Measurements from ENCODE around the gene SMARCA1.

Gene SMARCA1

DNA sequence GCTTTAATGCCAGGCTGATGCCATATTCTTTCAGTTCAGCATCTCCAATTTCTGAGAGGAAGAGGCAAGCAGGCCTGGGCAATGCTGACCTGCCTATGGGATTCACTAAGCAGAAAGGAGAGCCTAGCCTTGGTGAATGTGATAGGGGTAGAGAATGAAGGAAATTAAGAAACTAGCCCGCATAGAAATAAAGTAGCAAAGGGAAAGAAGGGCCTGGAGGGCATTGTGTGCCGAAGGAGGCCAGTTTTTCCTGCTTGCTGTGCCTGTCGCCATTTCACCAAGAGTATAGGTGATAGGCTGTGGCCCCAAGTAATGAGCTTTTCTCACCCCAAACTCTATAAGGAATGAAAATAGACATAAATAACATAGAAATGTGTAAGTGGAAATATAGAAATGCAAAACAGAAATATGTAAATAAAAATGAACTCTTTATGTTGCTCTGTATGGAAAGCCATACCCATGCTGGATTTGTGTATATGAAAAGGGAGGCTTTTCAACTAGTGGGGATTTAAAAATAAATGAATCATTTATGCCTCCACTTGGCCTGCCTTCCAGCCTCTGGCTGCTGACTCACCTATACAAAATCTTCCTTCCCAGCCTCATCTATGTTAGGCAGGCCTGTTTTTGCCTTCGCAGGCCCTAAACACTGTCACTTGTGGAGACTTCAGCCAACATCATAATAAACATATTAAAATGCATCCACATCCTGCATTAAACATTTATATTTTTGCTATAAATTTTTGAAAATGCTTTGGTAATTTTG is 11.7 kb upstream of the SMARCA1 start:
- FAIRE-seq = no peak
- no peak for DNase-seq (ENCODE audit: extremely low spot score, insufficient read length, low read depth)

DNA sequence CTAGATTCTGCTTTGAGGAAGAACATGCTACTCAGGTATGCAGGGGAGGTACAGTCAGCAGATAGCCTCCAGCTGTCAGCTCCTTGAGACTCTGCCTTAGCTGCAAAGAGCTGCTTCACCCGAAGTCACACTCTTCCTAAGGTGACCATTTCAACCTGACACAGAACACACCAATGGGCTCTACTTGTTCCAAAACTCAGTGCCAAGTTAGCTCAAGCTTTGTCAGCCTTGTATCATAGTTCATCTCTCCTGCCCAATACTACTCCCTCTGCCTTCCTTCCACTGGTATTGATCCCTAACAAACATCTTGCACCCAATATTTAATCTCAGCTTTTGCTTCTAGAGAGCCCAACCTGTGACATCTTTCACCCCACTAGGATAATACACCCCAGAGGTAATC is 7.8 kb upstream of the SMARCA1 start:
- FAIRE-seq = no peak
- no peak for DNase-seq (ENCODE audit: extremely low spot score, insufficient read length, low read depth)

DNA sequence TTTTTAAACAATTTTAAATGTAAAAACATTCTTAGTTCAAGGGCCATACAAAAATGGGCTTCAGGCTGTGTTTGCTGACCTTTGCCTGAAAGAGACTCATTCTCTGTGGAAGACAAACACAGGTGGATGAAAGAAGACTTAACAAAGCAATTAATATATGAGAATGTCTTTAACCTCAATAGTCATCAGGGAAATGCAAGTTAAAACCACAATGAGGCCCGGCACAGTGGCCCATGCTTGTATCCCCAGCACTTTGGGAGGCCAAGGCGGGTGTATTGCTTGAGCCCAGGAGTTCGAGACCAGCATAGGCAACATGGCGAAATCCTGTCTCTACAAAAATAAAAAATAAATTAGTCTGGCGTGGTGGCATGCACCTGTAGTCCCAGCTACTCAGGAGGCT is 7.1 kb upstream of the SMARCA1 start:
- no peak for FAIRE-seq
- DNase-seq (ENCODE audit: extremely low spot score, insufficient read length, low read depth) = no peak

DNA sequence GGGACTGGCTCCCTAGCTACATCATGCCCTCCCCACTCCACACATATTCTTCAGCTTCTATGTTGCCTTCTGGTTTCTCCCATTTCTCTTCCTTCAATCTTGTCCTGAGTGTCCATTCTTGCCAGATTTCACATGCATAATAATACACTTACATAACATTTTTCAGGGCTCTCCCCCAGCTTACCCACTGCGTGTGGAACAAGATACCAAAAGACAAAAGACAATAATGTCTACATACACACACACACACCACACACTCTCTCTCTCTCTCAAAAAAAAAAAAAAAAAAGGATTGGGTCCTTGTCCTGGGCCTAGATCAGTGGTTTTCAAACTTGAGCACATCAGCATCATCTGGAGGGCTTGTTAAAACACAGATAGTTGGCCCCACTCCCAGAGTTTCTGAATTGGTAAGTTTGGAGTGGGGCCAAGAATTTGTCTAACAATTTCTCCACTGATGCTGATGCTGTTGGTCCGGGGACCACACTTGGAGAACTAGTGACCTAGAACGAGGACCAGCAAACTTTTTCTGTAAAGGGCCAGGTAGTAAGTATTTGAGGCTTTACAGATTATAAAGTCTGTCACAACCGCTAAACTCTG is 6.5 kb upstream of the SMARCA1 start:
- no peak for FAIRE-seq
- DNase-seq (ENCODE audit: extremely low spot score, insufficient read length, low read depth) = no peak

DNA sequence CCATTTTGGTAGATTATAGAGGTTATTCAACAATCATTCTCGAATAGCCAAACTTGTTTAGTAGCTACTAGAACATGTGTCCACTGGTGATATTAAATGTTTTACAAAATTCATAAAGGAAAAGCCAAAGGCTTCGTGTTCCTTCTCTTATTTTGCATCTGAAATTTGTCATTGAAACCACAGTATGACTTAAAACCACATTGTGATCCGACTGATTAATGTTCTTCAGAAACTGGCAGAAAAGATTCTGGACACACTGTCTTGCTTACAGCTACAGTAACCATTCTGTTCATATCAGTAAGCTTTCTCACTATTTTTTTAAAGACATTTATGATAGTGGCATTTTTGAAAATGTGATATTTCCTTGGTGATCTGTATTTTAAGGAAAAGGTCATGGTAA is 2.6 kb upstream of the SMARCA1 start:
- FAIRE-seq (no peak), DNase-seq (ENCODE audit: extremely low spot score, insufficient read length, low read depth) (no peak)

DNA sequence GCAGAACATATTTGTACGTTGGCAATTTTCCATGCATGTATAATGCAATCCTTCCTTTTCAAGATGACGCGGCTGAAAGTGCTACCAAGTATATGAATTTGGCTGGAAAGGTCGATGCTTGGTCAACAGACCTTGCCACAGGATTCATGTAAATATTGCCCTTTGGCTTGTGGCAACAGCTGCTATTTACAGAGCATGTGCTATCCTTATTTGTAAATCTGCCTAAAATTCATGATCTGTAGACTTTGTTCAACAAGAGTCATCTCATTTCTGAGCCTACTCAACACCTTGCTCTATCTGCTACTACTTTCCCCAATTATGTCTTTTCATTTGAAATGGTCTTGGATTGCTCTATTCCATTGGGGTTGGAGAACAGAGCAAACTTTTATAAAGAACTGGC is 1.9 kb upstream of the SMARCA1 start:
- FAIRE-seq (no peak), DNase-seq (ENCODE audit: extremely low spot score, insufficient read length, low read depth) (no peak)

DNA sequence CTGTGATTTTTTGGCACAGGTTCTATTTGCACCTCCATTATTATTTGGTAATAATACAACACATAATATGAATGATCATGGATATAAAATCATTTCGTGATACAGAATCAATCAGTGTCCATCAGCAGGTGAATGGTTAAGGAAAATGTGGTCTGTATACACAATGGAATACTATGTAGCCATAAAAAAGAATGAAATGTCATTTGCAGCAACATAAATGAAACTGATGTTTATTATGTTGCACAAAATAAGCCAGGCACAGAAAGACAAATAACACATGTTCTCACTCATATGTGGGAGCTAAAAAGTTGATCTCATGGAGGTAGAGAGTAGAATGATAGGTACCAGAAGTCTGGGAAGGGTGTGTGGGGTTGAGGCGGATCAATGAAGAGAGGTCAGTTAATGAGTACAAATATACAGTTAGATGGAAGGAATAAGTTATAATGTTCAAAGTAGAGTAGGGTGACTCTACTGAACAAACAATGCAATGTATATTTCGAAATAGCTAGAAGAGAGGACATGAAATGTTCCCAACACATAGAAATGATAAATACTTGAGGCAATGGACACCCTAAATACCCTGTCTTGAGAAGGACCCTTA is 1.1 kb upstream of the SMARCA1 start:
- DNase-seq (ENCODE audit: extremely low spot score, insufficient read length, low read depth) (no peak), FAIRE-seq (no peak)

DNA sequence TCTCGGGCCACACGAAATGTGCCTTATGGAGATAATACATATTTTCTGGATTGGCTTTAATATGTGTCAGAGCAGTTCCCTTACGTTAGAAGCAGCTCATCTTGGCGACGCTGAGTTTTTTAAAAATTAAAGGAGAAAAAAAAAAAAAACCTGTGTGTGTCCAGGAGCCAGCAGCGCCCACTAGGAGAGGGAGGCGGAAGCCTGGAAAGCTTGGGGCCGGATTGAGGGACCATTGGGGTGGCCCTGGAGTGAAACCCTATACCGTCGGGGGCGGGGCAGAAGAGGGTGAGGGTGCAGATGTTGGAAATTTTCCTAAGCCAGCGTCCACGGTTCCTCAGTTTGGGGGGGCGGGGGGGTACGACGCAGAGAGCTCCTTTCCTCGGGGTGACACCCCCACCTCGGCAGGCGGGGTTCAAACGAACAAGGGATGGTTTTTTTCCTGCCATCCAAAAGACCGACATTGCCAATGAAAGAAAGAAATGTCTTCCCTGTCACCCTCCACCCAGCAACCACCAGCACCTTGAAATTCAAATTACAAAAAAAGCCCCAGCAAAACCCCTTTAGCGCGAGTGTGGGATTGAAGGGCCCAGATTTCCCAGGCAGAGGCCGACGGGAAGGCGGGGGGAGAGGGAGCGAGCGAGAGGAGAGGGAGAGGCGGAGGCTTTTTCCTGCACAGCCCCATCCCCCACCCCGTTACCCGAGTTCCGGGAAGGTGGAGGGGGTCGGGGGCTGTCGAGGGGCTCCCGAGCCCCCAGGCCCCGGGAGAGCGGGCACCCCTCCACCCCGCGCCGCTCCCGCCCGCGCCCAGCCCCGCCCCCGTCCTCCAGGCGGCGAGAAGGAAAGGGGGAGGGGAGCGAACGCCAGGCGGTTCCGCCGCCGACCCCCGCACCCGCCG is 859 bp downstream of the SMARCA1 start:
- DNase-seq (ENCODE audit: extremely low spot score, insufficient read length, low read depth) (no peak), FAIRE-seq (no peak)

DNA sequence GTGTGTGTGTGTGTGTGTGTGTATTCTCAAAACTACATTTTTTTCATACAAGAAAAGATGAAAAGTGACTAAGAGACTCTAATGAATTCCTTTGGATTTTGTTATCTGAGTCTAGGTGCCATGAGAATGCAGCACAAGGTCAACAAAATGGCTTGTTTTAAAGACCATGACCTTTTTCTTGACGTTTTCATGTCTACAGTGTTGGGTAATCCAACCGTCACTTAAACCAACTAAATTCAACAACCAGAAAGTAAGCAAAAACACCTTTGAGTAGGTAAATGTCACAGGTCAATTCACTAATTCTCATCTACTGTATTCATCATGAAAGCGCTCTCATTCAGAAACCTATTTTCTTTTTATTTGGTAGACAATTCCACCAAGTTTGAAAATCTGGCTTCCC is 3.1 kb downstream of the SMARCA1 start:
- FAIRE-seq = no peak
- no peak for DNase-seq (ENCODE audit: extremely low spot score, insufficient read length, low read depth)

DNA sequence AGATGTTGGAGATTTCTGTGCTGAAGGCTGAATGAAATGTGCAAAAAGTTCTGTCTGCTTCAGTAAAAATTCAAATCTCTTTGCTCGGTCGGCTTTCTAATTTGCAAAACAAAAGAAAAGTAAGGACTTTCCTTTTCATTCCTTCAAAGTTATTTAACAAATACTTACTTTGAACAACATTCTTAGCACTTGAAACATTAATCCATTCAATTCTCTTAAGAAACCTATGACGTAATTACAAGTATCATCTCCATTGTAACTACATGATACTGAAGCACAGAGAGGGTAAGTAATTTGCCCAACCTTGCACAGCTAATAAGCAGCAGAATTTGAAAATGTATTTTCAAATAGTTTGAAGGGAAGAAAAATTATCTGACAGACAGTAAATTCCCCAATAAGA is 6.9 kb downstream of the SMARCA1 start:
- DNase-seq (ENCODE audit: extremely low spot score, insufficient read length, low read depth) (no peak), FAIRE-seq (no peak)

DNA sequence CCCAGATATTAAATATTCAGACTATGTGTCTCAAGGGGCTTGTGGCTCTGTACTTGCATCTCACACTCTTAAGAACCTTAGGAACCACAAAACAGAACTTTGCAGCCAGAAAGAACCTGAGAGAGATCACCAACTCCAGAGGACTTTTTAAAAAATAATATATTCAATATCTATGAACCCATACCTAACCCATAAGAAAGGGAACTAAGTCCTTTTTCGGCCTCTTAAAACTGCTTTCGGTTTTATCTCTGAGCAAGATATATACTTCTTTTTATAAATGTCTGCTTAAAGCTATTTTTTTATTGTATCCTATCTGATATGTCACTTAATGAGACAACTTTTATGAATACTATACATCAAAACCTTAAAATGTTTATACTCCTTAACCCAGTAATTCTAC is 10.9 kb downstream of the SMARCA1 start:
- DNase-seq (ENCODE audit: extremely low spot score, insufficient read length, low read depth) = no peak
- no peak for FAIRE-seq

DNA sequence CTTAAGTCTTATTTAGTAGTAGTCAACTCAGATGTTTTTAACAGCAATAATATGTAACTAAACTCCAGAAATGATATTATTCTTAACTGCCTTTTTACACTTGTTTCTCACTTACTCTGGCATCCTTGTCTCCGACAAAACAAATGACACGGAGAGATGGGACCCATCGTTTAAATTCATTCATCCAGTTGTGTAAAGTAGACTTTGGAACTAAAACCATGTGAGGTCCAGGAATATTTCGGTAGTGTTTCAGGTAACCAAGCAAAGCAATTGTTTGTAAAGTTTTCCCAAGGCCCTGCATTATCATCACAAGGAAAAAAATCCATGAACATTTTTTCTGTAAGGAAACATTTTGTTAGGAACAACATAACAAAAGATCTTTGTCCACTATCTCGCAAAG is 11.6 kb downstream of the SMARCA1 start:
- DNase-seq (ENCODE audit: extremely low spot score, insufficient read length, low read depth) (no peak), FAIRE-seq (no peak)

DNA sequence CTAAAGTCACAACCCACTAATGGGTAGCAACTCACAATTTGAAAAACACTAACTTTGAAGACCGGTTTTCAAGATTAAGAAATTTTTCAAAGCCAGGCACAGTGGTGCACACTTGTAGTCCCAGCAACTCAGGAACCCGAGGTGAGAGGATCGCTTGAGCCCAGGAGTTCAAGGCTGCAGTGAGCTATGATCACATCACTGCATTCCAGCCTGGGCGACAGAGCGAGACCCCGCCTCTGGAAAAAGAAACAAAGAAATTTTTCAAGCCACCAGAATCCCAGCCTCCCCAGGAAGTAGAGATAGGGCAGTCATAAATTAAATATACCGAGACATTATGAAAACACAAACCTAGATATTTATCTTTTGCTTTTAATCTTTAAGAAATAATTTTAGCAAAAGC is 13.0 kb downstream of the SMARCA1 start:
- FAIRE-seq = no peak
- no peak for DNase-seq (ENCODE audit: extremely low spot score, insufficient read length, low read depth)

DNA sequence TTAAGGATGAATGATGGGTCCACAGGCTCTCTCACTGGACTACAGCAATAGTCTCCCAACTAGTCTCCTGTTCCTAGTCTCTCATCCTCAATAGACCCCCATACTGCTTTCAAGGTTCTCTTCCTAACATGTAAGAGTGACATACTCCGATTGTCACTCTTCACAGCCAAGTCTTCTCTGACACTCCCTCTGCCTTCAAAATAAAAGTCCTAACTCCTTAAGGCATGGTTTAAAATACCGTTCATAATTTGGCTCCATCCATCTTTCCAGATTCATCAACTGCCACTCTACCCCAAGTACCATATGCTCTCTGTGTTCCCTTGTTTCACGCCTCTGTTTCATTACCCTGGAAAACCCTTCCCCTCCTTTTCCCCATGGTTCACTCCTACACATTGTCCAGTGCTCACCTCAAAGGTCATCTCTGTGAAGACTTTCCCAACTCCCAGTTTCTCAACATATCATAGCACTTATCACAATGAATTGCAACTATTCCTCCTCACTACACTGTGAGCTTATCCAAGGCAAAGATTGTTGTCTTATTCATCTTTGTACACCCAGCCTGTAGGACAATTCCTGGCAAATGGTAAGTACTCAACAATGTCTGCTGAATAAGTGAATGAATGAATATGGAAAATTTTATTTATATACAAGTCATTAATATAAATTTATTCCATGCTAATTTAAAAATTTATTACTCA is 26.0 kb downstream of the SMARCA1 start:
- FAIRE-seq (no peak), DNase-seq (ENCODE audit: extremely low spot score, insufficient read length, low read depth) (no peak)

DNA sequence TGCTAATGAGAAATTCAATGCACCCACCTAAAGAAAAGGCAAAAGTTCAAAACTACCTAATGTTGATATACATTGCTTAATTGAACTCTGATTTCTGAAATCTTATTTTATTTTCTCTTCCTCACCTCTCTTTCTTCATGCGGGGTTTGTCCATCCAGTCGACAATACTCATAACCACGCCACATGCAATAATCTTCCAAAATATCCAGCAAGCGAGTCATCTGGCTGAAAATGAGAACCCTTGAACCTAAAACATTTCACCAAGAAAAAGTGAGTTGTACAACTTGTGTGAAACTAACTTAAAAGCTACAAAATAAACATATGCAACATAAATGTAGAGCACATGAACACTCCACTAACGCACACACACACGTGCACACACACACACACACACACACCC is 26.7 kb downstream of the SMARCA1 start:
- FAIRE-seq = no peak
- DNase-seq (ENCODE audit: extremely low spot score, insufficient read length, low read depth) = no peak

DNA sequence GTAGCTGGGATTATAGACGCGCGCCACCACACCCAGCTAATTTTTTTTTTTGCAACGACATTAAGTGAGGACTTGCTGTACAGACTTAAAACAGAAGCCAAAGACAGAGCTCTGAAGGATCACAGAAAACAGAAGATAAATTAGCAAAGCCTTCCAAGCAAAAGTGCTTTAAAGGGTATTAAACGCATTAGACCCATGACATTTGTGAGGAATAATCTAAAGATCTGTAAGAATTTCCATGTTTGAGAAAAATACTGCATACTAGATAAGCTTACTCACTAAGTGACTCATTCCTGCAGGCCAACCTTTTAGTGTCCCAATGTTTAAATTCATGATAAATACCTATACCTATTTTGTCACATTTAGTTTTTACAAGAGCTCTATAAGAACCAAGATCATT is 27.4 kb downstream of the SMARCA1 start:
- DNase-seq (ENCODE audit: extremely low spot score, insufficient read length, low read depth) (no peak), FAIRE-seq (no peak)

DNA sequence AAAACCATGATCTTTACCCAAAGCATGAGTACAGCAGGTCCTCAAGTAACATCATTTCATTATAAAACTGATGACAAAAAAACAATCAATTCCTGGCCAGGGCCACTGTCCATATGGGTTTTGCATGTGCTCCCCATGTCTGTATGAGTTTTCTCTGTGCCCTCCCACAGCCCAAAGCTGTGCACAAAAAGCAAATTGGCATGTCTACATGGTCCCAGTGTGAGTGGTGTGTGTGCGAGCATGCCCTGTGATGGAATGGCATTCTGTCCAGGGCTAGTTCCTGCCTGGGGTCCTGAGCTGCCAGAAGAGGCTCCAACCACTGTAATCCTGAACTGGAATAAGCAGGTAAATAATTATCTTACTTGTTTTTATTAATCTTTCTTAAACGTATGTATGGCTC is 28.4 kb downstream of the SMARCA1 start:
- FAIRE-seq (no peak), DNase-seq (ENCODE audit: extremely low spot score, insufficient read length, low read depth) (no peak)

DNA sequence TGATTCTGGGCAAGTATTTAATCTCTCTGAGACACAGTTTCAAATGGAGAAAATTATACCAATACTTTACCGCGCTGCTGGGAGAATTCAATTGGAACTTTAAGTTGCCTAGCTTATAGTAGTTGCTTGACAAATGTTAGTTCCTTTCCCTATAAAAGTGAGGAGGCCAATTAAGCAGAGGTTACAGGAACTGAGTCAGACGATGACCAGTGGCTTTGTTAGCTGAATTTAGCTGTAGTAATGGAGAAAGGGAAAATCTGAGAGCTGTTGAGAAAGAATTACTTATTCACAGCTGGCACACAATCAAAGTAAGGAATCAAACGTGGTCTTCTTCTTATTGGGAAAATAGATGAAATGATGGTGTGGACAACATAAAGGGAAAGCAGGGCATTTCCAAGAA is 29.6 kb downstream of the SMARCA1 start:
- no peak for FAIRE-seq

DNA sequence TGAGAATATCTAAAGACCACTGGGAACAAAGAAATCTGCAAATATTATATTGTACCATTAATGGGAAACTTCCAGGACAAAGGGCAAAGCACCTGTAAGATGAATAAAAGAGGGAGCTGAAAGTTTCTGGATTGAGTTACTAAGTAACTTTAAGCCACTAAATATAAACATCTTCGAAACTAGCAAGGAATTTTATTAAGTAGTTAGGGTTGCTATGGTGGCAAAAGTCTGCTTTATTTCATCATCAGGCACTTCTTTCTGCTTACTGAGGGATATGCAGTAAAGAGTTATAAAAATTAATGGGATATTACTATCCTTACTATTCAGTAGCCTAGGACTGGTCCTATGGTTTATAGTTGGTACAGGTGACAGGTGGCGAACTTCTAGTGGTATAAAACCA is 33.0 kb downstream of the SMARCA1 start:
- no peak for FAIRE-seq
- no peak for DNase-seq (ENCODE audit: extremely low spot score, insufficient read length, low read depth)

More for the DNA sequence above, 29.6 kb downstream of the SMARCA1 start:
- no peak for DNase-seq (ENCODE audit: extremely low spot score, insufficient read length, low read depth)

DNA sequence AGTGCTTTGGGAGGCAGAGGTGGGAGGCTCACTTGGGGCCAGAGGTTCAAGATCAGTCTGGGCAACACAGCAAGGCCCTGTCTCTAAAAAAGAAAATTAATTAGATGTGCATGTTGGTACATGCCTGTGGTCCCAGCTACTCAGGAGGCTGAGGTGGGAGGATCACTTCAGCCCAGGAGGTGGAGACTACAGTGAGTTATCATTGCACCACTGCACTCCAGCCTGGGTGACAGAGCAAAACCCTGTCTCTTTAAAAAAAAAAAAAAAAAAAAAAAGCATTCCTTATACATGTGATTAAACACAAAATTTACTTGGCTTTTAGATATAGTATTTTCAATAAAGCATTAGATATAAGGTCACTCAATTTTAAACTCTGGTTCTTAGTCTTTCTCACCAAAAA is 34.9 kb downstream of the SMARCA1 start:
- DNase-seq (ENCODE audit: extremely low spot score, insufficient read length, low read depth) (no peak), FAIRE-seq (no peak)

Data from GM18507 (cell line).